A549 (cell line): ENCODE data around the gene RUNX2. TPM values are rescaled to one million over a fixed set of nuclear protein-coding genes. Genes with fewer than 3 reads are reported as not detected.

ENCODE experiments used
- ATAC-seq, 2 experiments: fragments of 200-7000 bp in 1 of 2; fragments of >200 bp in 1 of 2; cut with Nextera tagmentation in 1 of 2; cut with Tn5 transposase in 1 of 2; 3 replicates each; pipeline versions ENCODE4 v1.8.0 to v1.9.1; 2018 to 2020; ENCODE audit warnings: mild to moderate bottlenecking in 1 of 2, moderate library complexity in 1 of 2
- CTCF ChIA-PET: fragments of 300-600 bp; sonication (Branson Sonifier 250); formaldehyde crosslinking; extraction: SDS; loops from one replicate; lab custom pipeline; 2021; ENCODE audit warnings: antibody characterized with exemption, inconsistent platforms; lab: Yijun Ruan, JAX
- POLR2A ChIA-PET: fragments of 350-600 bp; formaldehyde crosslinking; extraction: SDS; loops from one replicate; lab custom pipeline; 2021; ENCODE audit warnings: antibody characterized with exemption, inconsistent platforms; lab: Yijun Ruan, JAX
- DNase-seq, 2 experiments: peaks; one replicate each; pipeline versions ENCODE4 v3.0.0 to v3.0.0-alpha.2; 2011 to 2016; ENCODE audit warnings: low read depth in 1 of 2, low spot score in 1 of 2
- FAIRE-seq: peaks from 2 replicates; lab custom pipeline; 2011; peaks lifted over from hg19 to GRCh38; lab: Jason Lieb, UNC
- H3K27ac ChIP-seq, 2 experiments: fragments of >200 bp; sonication (Bioruptor Twin); formaldehyde crosslinking; 3 replicates each; pipeline ENCODE4 v1.5.1; 2016 to 2017
- H3K4me1 ChIP-seq: fragments of >200 bp; sonication (Bioruptor Twin); formaldehyde crosslinking; 3 replicates; pipeline ENCODE4 v1.6.1; 2016
- H3K4me2 ChIP-seq: fragments of >200 bp; sonication (Bioruptor Twin); formaldehyde crosslinking; 3 replicates; pipeline ENCODE4 v1.6.1; 2016
- H3K4me3 ChIP-seq: fragments of >200 bp; sonication (Bioruptor Twin); formaldehyde crosslinking; 3 replicates; pipeline ENCODE4 v1.5.1; 2016
- H3K9me3 ChIP-seq: fragments of >200 bp; sonication (Bioruptor Twin); formaldehyde crosslinking; 3 replicates; pipeline ENCODE4 v1.6.1; 2016
- BCL3 ChIP-seq: fragments of >200 bp; sonication (Bioruptor Twin); formaldehyde crosslinking; IDR thresholded peaks from 3 replicates; pipeline ENCODE4 v1.6.1; 2016
- BHLHE40 ChIP-seq: IDR thresholded peaks from 2 replicates; pipeline ENCODE4 v1.6.1; 2012; ENCODE audit warnings: low read depth, low read length, inconsistent platforms
- CBX8 ChIP-seq: fragments of 200-600 bp; sonication (generic); IDR thresholded peaks from 2 replicates; pipeline ENCODE4 v1.6.1; 2016
- CHD2 ChIP-seq: fragments of 150-350 bp; IDR thresholded peaks from 2 replicates; pipeline ENCODE4 v1.6.1; 2014; ENCODE audit warnings: low read length; ENCODE audit not compliant: partially characterized antibody
- EHF ChIP-seq: fragments of 250-450 bp; sonication (Bioruptor Pico); IDR thresholded peaks from 2 replicates; pipeline ENCODE4 v1.5.0; 2020; ENCODE audit warnings: mild to moderate bottlenecking
- FOSB ChIP-seq: fragments of 250-450 bp; sonication (Bioruptor Pico); IDR thresholded peaks from 2 replicates; pipeline ENCODE4 v1.5.0; 2020; ENCODE audit warnings: mild to moderate bottlenecking, moderate library complexity
- FOSL2 ChIP-seq, 2 experiments: fragments of 450-650 bp in 1 of 2; fragments of >200 bp in 1 of 2; sonication (Bioruptor Twin) in 1 of 2; formaldehyde crosslinking; IDR thresholded peaks; 2 replicates each; pipeline versions ENCODE4 v1.5.0 to v1.6.1; 2016 to 2020; ENCODE audit warnings: mild to moderate bottlenecking in 1 of 2, moderate library complexity in 1 of 2
- FOXS1 ChIP-seq: fragments of 250-450 bp; sonication (Bioruptor Pico); IDR thresholded peaks from 2 replicates; pipeline ENCODE4 v1.5.0; 2020; ENCODE audit warnings: mild to moderate bottlenecking, moderate library complexity
- GATA3 ChIP-seq: IDR thresholded peaks from 2 replicates; pipeline ENCODE4 v1.6.1; 2012; ENCODE audit warnings: borderline replicate concordance
- HEYL ChIP-seq: fragments of 250-450 bp; sonication (Bioruptor Pico); IDR thresholded peaks from 2 replicates; pipeline ENCODE4 v1.8.0; 2021; ENCODE audit warnings: mild to moderate bottlenecking, moderate library complexity
- HMGXB4 ChIP-seq: fragments of 250-450 bp; sonication (Bioruptor Pico); IDR thresholded peaks from 2 replicates; pipeline ENCODE4 v1.5.0; 2021; ENCODE audit warnings: mild to moderate bottlenecking, moderate library complexity, borderline replicate concordance
- HOXA7 ChIP-seq: fragments of 250-450 bp; sonication (Bioruptor Pico); IDR thresholded peaks from 2 replicates; pipeline ENCODE4 v1.5.0; 2020; ENCODE audit warnings: mild to moderate bottlenecking, moderate library complexity
- HOXB5 ChIP-seq: fragments of 250-450 bp; sonication (Bioruptor Pico); IDR thresholded peaks from 2 replicates; pipeline ENCODE4 v1.5.0; 2020; ENCODE audit warnings: mild to moderate bottlenecking, moderate library complexity
- JUNB ChIP-seq: fragments of >200 bp; sonication (Bioruptor Twin); formaldehyde crosslinking; IDR thresholded peaks from 2 replicates; pipeline ENCODE4 v1.6.1; 2016
- KDM5A ChIP-seq: fragments of 200-600 bp; sonication (generic); IDR thresholded peaks from 2 replicates; pipeline ENCODE4 v1.6.1; 2016; ENCODE audit warnings: antibody characterized with exemption, mild to moderate bottlenecking
- NFE2L2 ChIP-seq: fragments of 150-350 bp; conservative IDR thresholded peaks from 2 replicates; pipeline ENCODE4 v1.6.1; 2014; ENCODE audit warnings: low read length
- NPAS2 ChIP-seq: fragments of 250-450 bp; sonication (Bioruptor Pico); IDR thresholded peaks from 2 replicates; pipeline ENCODE4 v1.8.0; 2022; ENCODE audit warnings: mild to moderate bottlenecking, moderate library complexity, borderline replicate concordance
- NR3C1 ChIP-seq: fragments of >200 bp; sonication (Bioruptor Twin); formaldehyde crosslinking; IDR thresholded peaks from 3 replicates; pipeline ENCODE4 v1.6.1; 2017
- PHF8 ChIP-seq: fragments of 200-600 bp; sonication (generic); IDR thresholded peaks from 2 replicates; pipeline ENCODE4 v1.6.1; 2016; ENCODE audit warnings: low read depth, mild to moderate bottlenecking, antibody characterized with exemption, moderate library complexity, borderline replicate concordance
- POLR2A ChIP-seq: IDR thresholded peaks from 2 replicates; pipeline ENCODE4 v1.6.1; 2012; ENCODE audit warnings: mild to moderate bottlenecking, low read length
- RCOR1 ChIP-seq: fragments of 150-350 bp; IDR thresholded peaks from 2 replicates; pipeline ENCODE4 v1.6.1; 2014; ENCODE audit warnings: antibody characterized with exemption, low read length, low read depth
- SMC3 ChIP-seq: fragments of >200 bp; sonication (Bioruptor Twin); formaldehyde crosslinking; IDR thresholded peaks from 3 replicates; pipeline ENCODE4 v1.6.1; 2018; ENCODE audit warnings: inconsistent platforms
- TFCP2L1 ChIP-seq: fragments of 250-450 bp; sonication (Bioruptor Pico); IDR thresholded peaks from 2 replicates; pipeline ENCODE4 v1.5.0; 2021; ENCODE audit warnings: mild to moderate bottlenecking
- WGBS: methylation state at CpG from one replicate; pipeline ENCODE4 v1.1.6; 2017; ENCODE audit errors: missing lambda C conversion rate; 5-methylcytosine and 5-hydroxymethylcytosine counted together
- polyA plus RNA-seq, 4 experiments: library from polyadenylated mRNA; depleted of rRNA in 3 of 4; stranded (reverse); fragments of >200 nt; fragmentation: RNase III in 1 of 4; extraction: RNeasy Plus Mini Kit Qiagen cat#74134 plus additional on column Dnase treatment in 1 of 4; gene quantifications; 2 replicates in 3 of 4; 3 replicates in 1 of 4; pipeline ENCODE4 v1.2.3, GENCODE V29; 2011 to 2017

Gene RUNX2
- polyA plus RNA-seq, 2 of the 4 experiments (the other 2 are of a cell fraction): 0.13 to 0.83 TPM

- Histone ChIP-seq H3K4me1 (no peaks in the 10 kb centered on the region), H3K4me3 (no peak overlapping the region), H3K4me2 (no peak overlapping the region), H3K27ac (no peak overlapping the region), H3K9me3 (no peaks in the 10 kb centered on the region)
- CTCF ChIA-PET: no interaction called here
- FAIRE-seq (no peak), DNase-seq (no peak), ATAC-seq (no peak)
- TF ChIP-seq RCOR1: no peak
- no peak for TF ChIP-seq KDM5A
- TF ChIP-seq GATA3: no peak
- TF ChIP-seq SMC3: no peak
- no peak for TF ChIP-seq NR3C1
- no peak for TF ChIP-seq NFE2L2
- WGBS: 55% methylated on average over 4 of the region's 4 CpGs
- POLR2A ChIA-PET: no interaction called here
Measured at GRCh38 chr6:45562171-45562570, 234.0 kb downstream of the RUNX2 start.

GRCh38 chr6:45563041-45563440 lies 234.9 kb downstream of the RUNX2 start:
- no peaks in the 10 kb centered on the region for H3K4me1 ChIP-seq
- H3K27ac ChIP-seq: no peak overlapping the region
- CTCF ChIA-PET: no interaction called here
- WGBS: 36% methylated on average over 5 of the region's 7 CpGs
- no peak for TF ChIP-seq CBX8
- no peak overlapping the region for H3K4me3 ChIP-seq
- POLR2A ChIA-PET: no interaction called here
- H3K9me3 ChIP-seq: no peaks in the 10 kb centered on the region
- no peak overlapping the region for H3K4me2 ChIP-seq
- DNase-seq (no peak), ATAC-seq (no peak), FAIRE-seq (no peak)

GRCh38 chr6:45563844-45564243 lies 235.7 kb downstream of the RUNX2 start:
- Histone ChIP-seq H3K4me3 (no peak overlapping the region), H3K27ac (no peak overlapping the region), H3K4me1 (no peaks in the 10 kb centered on the region), H3K9me3 (no peaks in the 10 kb centered on the region), H3K4me2 (no peak overlapping the region)
- ChIA-PET CTCF (interaction anchor here (0.7 kb wide), 1 partner anchor 151 kb away, joined by 3 read pairs; no protein-coding TSS in a partner anchor), POLR2A (no interaction called here)
- DNase-seq (no peak), FAIRE-seq (no peak), ATAC-seq (no peak)
- WGBS: 84% methylated on average over 2 of the region's 2 CpGs
- no peak for TF ChIP-seq BCL3
- TF ChIP-seq FOSL2 (IDR thresholded peaks at IDR 0.05): no peak
- TF ChIP-seq FOSL2 (CRISPR knock-in tag; IDR thresholded peaks at IDR 0.05): no peak
- no peak for TF ChIP-seq JUNB
- TF ChIP-seq CHD2: no peak
- TF ChIP-seq SMC3: no peak
- TF ChIP-seq HEYL (CRISPR knock-in tag): no peak
- TF ChIP-seq TFCP2L1 (CRISPR knock-in tag): no peak
- no peak for TF ChIP-seq FOXS1 (CRISPR knock-in tag)
- no peak for TF ChIP-seq CBX8
- no peak for TF ChIP-seq EHF (CRISPR knock-in tag)
- TF ChIP-seq BHLHE40: no peak
- no peak for TF ChIP-seq NPAS2 (CRISPR knock-in tag)
- TF ChIP-seq FOSB (CRISPR knock-in tag): no peak
- no peak for TF ChIP-seq PHF8
- no peak for TF ChIP-seq HOXA7
- no peak for TF ChIP-seq HMGXB4 (CRISPR knock-in tag)
- no peak for TF ChIP-seq HOXB5
- no peak for TF ChIP-seq POLR2A
